ENCODE measurements around the gene FOXC2.

Gene FOXC2

DNA sequence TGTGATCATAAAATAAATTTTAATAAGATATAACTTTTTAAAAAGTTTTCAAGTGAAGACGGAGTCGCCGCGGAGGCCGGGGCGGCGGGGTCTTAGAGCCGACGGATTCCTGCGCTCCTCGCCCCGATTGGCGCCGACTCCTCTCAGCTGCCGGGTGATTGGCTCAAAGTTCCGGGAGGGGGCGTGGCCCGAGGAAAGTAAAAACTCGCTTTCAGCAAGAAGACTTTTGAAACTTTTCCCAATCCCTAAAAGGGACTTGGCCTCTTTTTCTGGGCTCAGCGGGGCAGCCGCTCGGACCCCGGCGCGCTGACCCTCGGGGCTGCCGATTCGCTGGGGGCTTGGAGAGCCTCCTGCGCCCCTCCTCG, at the start of gene FOXC2:
FOXC2 (plus strand) TSS at position 229 of the 365 bp plus-strand sequence. CDS start 507 bp downstream, outside the sequence.
- DNase-seq (ENCODE audit: low read depth in 1 of 2, low spot score in 1 of 2) = peak in 1 of 2 donors; percentile 44

DNA sequence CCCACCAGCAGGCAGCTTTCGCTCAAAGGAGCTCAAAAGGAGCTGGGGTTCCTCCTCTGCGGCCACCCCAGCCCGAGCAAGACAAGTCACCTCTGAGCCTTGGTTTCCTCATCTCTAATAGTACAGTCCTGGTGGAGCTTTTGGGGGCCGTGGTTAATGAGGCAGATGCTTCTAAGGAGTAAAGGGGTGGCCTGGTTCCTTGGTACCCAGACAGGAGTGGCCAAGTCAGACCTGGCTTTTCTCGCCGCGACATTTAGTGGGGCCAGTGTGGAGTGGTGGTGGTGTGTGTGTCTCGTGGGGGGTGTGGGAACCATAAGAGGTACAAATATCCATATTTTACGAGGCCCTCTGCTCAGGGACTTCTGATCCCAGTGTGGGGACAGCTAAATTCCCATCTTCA, 49.6 kb upstream of the FOXC2 start:
- DNase-seq (ENCODE audit: low read depth in 1 of 2, low spot score in 1 of 2) = no peak

DNA sequence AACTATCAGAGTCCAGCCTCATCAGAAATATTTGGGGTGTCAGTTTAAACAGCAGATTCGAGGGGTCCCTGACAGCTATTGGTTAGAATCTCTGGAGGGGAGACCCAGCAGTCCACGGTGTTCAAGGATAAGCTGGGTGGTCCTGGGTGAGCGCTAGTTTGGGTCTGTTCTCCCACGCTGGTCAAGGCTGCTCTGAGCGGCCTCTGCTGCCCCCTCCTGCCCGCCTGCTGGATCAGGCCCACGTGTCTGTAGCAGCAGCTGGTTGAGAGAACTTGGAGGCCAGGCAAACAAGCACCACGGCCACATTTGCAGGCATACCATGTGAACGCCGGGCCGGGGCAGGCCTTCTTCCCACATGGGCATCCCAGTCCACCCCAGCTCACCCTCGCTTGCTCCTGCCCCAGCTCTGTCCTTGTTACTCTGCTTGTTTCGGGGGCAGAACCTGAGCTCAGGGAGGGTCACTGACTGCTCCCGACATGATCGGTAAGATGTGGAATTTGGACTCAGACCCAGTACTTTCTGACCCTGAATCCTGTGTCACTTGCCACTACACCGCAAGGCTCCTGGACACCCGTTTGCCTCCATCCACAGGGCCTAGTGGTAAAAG, 48.9 kb upstream of the FOXC2 start:
- no peak for DNase-seq (ENCODE audit: low read depth in 1 of 2, low spot score in 1 of 2)

DNA sequence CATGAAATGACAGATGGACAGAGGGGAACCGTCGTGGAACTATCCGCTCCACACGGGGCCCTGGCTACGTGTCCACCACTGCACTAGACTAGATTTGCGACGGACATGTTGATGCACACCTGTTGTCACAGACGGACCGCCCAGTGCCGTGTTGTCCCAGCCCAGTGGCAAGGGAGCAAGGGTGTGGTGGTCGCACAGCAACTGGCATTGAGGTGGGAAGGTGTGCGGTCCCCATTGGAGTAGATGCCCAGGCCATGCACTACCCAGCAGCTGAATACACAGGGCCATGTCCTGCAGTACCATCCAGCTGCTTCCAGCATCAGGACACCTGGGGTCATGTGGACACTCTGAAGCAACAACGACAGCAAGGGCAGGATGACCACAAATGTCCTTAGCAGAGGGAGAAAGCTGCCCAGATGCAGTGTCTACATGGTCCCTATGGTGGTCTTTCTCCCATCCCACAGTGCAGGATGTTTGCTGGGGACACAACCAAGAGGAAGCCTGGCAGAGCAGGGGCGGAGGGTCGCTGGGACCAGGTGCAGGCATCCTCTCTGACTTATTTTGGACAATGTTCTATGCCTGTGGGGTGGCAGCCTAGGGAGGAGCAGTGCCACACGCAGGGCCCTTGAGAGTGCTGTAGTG, 47.5 kb upstream of the FOXC2 start:
- DNase-seq (ENCODE audit: low read depth in 1 of 2, low spot score in 1 of 2) = no peak

DNA sequence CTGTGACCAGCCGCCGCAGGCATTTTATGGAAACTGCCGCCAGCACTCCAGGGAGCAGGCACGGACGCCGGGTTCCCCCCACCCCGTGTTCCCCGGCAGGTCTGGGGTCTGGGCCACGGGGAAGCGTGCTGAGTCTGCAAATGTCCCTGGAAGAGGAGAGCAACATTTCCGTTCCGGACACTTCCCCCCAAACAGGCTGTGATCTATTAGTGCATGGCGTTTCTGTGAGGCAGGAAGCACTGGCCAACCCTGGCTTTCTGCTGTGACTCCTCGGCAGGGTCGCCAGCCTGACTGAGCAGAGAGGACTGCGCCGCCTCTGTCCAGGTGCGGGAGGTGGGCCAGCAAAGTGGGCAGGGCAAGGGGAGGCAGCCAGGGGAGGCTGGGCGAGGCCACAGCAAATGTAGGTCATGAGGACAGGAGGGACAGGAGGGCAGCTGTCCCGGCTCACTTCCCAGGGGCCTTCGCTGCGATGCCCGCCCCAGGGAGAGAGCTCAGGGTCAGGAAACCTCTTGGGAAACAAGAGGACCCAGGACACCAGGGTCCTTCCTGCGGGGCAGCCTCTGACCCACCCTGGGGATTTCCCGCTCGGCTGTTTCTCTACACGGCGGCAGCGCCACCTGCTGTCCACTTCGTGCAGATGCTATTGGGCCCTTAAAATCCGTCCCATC, 46.8 kb upstream of the FOXC2 start:
- DNase-seq (ENCODE audit: low read depth in 1 of 2, low spot score in 1 of 2) = peak; percentile 21 to 42

DNA sequence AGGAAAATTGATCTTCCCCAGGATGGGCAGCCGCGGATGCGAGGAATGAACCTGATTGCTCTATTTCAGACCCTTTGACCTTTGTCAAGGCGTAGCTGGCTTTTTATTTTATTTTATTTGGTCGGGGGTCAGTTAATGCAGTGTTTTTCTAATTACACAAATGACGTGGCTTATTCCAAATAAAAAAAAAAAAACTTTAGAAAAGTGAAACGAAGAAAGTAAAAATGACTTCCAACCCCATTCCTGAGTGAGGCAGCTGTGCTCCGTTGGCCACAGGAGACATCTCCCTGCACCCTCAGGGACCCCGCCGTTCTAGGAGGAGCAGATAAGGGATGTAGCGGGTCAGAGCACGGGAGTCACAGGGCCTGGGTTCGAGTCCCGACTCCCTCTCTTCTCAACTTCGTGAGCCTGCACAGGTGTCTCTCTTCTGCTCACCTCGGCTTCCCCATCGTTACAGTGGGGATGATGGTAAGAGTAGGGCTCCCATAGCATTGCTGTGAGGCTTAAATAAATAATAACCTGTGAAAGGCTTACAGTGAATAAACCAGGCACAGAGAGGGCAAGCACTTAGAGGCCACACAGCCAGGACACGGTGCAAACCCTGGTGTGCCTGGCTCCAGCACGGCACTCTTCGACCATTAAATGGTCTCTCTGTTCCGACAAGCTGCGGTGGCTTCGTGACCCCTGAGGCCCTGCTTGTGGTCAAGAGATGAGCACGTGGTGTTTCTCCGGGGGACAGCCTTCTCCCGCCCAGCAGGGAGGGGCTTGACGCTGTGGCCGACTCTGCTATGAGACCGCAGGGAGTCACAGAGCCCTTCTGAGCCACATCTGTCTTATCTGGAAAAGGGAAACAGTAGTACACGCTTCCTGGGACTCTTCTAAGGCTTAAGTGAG, 46.1 kb upstream of the FOXC2 start:
- no peak for DNase-seq (ENCODE audit: low read depth in 1 of 2, low spot score in 1 of 2)

DNA sequence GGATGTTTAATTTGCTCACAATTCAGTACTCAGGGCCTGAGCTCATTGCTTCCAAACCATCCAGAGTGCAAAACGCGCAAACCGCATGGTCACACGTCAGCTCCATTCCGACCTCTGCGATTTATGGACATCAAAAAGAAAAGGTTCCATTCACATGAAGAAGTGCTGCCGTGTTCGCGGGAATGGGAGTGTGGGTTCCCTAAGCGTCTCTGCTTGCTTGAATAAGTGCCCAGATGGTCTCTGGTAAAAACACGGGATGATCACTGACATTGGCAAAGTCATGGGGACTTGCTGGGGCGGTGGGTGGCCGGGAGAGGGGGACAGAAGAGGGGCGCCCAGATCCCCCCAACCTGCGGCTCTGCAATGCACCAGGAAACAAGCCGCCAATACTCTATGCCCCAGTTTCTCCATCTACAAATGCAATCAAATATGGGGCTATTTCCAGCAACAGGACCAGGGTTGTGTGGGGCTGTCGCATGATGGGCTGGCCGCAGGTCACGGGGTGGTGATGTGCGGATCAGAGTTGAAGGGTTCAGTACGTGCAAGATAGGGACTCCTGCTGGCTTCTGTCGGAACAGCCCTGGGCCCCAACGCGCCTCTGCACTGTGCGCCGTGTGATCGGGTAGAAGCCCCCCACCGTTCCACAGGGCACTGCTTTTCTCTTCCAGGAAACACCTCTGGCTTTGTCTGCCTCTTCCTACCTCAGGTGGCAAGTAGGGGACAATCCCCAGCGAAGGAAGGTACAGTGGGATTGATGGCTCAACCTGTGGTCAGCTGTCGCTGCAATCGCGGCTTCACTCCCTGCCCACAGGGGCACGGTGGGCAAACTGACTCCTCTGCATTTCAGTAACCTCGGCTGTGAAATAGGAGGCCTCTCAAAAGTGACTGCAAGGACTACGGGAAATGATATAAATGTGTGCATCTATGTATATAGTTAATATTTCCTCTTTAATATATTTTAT, 45.1 kb upstream of the FOXC2 start:
- no peak for DNase-seq (ENCODE audit: low read depth in 1 of 2, low spot score in 1 of 2)

DNA sequence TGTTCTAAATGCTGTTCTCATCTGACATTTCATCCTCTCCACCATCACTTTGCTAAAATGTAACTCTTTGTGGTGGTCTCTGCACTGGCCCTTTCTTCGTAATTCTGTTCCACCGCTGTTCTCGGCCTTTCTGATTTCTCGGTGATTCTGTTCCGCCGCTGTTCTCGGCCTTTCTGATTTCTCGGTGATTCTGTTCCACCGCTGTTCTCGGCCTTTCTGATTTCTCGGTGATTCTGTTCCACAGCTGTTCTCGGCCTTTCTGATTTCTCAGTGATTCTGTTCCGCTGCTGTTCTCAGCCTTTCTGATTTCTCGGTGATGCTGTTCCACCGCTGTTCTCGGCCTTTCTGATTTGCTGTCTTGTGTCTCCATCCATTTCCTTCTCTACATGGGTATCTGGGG, 44.0 kb upstream of the FOXC2 start:
- no peak for DNase-seq (ENCODE audit: low read depth in 1 of 2, low spot score in 1 of 2)

DNA sequence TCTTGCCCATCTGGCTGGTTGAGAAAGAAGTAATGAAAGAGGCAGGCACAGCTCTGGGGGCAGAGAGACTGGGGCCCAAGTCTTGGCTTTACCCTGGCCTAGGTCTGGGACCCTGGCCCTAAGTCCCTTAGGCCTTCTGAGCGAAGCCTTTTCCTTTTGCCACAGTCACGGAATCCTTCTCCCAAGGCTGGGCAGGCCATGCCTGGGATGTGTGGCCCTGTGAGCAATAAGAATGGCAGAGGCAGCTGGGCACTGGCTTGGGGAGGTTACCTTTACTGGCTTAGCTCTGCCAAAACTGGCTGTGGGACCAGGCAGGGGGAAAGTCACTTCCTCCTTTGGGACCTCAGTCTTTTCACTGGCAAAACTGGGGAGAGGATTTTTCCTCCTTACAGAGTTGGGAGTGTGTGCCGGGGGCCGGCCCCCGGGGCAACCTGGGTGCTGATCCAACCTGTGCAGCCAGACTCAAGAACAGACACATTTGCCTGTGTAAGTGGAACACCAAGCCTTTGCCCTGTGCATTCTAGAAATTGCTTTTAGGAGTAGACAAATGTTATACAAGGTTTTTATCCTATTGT, 43.4 kb upstream of the FOXC2 start:
- DNase-seq (ENCODE audit: low read depth in 1 of 2, low spot score in 1 of 2) = no peak

DNA sequence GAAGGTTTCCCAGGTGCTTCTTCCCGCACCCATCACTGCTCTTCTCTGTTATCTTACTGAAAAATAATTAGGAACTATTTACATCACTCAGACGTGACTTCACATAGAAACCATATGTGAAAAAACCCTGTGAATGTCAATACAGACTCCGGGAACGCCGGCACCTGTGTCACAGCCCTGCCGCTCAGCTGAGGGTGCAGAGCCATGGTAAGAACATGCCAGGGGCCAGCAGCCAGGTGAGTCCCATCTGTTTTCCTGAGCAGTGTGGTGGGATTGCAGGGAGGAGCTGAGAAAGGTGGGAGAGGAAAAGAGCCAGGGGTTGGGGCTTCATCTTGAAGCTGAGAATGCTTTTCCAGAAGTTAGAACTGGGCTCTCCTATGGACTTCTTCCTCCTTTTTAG, 42.6 kb upstream of the FOXC2 start:
- DNase-seq (ENCODE audit: low read depth in 1 of 2, low spot score in 1 of 2) = no peak

DNA sequence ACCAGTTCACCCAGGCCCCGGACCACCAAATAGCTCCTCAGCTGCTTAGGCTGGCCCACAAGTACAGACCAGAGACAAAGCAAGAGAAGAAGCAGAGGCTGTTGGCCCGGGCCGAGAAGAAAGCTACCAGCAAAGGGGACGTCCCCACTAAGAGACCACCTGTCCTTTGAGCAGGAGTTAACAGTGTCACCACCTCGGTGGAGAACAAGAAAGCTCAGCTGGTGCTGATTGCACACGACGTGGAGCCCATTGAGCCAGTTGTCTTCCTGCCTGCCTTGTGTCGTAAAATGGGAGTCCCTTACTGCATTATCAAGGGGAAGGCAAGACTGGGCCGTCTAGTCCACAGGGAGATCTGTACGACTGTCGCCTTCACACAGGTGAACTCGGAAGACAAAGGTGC, 40.9 kb upstream of the FOXC2 start:
- no peak for DNase-seq (ENCODE audit: low read depth in 1 of 2, low spot score in 1 of 2)

DNA sequence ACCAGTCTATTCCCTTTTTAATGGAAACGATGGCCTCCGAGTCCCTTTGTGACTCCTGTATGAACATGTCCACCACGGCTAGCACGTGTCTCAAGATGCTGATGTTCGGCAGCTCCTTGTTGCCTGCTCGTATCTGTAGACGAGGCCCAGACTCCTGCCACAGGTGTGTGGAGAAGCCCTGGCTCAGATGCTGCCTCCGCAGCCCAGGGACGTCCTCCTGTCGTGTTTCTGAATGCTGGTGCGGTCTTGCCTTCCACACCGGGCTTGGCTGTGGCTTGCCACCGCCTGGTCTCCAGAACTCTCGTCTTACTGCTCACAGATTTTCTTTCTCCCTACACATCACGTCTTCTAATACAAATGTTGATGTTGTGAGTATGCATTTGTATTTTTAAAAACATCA, 39.3 kb upstream of the FOXC2 start:
- DNase-seq (ENCODE audit: low read depth in 1 of 2, low spot score in 1 of 2) = no peak

DNA sequence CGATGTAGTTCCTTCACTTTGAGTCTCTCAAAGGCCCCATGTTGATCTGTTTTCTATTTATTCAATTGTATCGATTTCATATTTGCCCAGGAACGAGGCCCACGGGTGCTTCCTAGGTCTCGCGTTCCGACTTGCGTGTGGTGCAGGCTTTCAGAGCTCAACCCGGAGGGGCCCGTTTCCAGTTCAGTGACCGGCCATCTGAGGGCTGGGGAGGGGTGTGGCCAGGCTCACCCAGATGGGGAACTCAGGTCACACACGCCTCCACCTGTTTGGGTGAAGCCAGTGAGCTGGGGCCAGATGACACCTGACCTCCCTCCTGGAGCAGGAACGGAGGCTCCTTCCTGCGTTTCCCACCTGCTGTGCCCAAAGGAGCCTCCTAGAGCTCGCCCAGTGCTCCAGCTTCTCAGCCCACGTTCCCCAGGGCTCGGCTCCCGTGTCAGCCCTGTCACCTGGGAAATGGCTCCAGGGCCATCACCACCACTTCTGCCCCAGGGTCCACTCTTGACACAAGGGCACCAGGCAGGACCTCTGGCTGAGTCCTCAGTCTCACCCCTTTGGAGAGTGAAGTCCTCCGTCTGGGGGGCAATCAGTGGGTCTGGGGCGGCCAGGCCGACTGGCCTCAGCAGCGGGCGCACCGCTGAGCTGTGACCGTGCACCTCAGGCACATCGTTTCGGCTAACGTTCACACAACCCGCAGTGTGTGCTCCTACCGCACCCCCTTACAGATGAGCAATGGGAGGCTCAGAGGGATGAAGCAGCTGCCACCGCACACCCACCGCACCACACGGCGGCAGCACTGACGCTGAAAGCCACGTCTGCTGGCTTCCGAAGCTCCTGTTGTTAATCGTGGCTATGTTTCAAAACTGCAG, 38.3 kb upstream of the FOXC2 start:
- no peak for DNase-seq (ENCODE audit: low read depth in 1 of 2, low spot score in 1 of 2)

DNA sequence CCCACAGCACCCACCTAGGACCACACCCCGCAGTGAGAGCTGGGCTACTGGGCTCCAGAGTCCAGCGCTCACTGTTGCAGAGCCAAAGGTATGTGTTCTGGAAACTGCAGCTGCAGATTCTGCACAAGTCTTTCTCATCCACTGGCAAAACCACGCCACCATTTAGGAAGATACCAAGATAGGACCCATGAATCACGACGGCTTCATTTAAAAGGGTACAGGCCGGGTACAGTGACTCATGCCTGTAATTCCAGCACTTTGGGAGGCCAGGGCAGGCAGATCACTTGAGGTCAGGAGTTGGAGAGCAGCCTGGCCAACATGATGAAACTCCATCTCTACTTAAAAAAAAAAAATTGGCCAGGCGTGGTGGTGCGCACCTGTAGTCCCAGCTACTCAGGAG, 37.5 kb upstream of the FOXC2 start:
- DNase-seq (ENCODE audit: low read depth in 1 of 2, low spot score in 1 of 2) = no peak

DNA sequence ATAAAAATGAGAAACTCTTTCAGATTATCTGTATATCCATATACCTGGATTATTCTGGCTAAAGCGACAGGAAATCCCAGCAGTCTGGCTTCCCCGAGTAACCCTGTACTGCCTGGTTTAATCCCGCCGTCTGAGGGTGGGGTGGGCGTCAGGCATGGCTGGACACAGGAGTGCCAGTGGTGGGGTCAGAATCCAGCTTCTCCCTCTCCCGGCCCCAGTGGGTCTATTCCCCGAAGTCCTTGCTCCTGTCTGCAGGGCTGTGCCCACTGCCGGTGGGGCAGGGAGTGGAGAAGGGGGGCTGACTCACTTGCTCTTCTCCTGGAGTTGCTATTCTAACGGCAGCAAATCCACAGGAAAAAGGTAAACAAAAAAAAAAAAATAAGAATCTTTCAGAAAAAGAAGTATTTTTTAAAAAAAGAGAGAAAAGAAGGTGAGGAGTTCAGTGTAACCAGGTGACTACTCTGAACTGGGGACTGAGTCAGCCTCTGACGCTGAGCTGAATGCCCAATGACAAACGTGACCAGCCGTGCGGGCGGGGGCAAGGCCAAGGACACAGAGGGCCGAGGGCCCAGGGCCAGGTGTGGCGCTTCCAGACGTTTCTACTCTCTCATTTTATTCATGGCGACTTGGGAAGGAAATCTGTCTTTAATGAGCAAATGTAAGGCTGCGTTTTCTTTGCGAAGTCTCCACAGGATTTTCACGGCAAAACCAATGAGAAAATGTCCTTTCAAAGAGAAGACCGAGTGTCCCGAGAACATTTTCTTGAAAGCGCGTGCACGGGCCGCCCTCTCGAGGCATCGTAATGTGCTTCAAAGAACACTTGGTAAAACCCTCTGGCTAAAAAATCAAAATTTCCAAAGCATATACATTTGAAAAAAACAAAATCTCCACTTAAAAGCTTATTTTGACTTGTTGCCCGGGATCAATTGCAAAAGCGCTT, 36.1 kb upstream of the FOXC2 start:
- no peak for DNase-seq (ENCODE audit: low read depth in 1 of 2, low spot score in 1 of 2)

DNA sequence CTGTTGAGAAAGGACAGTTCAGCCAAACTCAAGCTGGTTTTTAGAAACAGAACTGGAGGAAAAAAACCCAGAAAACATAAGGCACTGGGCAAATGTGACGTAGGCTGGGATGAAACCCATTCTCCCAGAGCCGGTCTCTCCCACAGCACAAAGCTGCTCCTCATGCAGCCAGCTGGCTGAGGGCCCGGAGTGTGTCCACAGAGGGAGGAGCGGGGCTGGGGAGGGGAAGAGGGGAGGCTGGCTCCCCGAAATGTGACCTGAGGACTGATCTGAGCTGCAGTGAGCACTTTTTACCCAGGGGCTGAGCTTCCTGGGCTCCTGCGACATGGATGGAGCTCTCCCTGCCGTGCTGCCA, 35.5 kb upstream of the FOXC2 start:
- no peak for DNase-seq (ENCODE audit: low read depth in 1 of 2, low spot score in 1 of 2)

DNA sequence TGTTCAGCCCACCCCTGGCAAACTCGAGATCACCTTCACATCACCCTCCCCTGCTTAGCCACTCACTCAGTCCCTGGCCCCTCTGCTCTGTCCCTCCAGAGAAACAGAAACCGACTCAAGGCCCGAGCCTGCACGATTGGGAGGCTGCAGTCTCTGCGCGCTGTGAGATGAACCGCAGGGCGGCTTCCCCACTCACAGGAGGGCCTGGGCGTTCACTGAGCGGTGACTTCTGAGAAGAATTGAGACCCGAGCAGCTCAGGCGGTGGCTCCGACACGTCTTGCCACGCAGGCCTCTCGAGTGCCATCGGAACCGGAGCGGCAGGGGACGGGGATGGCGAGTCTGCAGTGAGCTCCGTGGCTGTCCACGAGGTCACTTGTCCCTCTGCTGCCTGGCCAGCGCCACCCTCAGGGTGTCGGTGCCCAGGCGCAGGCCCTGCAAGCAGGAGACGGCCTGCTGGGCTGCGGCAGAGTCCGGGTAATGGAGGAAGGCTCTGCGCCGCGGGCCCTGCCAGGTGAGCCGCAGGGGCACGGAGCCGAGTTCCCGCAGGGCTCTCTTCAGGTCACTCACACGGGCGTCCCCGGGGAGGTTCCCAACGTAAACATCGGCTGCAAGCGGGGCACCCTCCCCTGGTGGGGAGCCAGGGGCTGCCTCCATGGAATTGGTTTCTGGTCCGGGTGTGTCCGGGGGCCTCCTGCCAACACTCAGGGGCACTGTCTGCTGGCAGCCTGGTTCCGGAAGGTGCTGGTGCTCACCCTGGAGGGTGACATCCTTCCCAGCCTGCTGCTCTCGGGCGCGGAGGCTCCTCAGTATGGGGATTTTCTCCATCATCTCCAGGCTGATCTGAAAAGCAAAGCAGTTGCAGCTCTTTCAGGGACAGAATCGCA, 34.7 kb upstream of the FOXC2 start:
- no peak for DNase-seq (ENCODE audit: low read depth in 1 of 2, low spot score in 1 of 2)

DNA sequence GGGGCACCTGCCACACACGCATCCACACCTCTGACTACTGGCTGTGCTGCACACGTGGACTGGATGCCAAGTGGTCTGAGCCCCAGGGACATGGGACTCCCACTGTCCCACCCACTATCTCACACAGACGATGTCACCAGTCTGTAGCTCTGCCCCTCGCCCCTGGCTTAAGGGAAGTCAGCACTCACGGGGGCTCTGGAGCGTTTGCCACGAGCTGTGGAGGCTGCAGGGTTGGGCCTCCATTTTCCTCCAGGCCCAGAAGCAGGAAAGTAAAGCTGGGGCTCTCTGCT, 34.2 kb upstream of the FOXC2 start:
- DNase-seq (ENCODE audit: low read depth in 1 of 2, low spot score in 1 of 2) = no peak
